ENCODE results near the gene CCDC32. TPM values are rescaled to one million over a fixed set of nuclear protein-coding genes. Genes with fewer than 3 reads are reported as not detected.

Gene CCDC32
- total and polyA plus RNA-seq, 2 of the 13 experiments (the other 11 are each of a cell fraction or from before 2014, with no cell fraction given): 10.8 to 23.2 TPM

DNA sequence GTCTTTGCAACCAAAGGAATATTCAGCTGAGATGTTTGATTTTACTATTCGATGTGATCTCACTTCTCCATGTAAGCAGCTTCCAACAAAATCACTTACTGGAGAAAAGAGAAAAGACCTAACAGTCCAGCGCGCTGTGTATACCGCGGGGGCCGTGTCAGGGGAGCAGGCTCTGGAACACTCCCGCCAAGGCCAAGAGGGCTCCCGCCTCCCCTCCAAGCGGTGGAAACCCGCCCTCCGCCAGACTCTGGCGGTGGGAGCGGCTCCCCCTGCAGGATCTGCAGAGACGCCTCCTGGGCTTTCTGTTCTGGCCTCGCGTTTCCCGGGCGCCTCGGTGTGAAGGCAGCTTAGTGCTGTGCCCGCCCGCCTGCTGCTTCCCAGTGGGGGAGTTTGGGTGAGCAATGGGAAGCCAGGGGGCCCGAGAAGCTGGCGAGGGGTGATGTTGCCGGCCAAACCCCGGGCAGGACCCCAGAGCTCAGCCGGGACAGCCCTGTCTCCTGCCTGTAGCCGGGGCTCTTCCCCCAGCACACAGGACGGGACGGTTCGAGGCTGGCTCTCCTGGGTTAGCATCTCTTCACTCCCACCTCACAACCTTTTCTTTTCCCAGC lies 57.8 kb downstream of the CCDC32 start (continued):
- TF ChIP-seq, protein P1, sequence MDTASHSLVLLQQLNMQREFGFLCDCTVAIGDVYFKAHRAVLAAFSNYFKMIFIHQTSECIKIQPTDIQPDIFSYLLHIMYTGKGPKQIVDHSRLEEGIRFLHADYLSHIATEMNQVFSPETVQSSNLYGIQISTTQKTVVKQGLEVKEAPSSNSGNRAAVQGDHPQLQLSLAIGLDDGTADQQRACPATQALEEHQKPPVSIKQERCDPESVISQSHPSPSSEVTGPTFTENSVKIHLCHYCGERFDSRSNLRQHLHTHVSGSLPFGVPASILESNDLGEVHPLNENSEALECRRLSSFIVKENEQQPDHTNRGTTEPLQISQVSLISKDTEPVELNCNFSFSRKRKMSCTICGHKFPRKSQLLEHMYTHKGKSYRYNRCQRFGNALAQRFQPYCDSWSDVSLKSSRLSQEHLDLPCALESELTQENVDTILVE (CRISPR knock-in tag; IDR thresholded peaks at IDR 0.05): no peak
- TF ChIP-seq KMT2B (CRISPR knock-in tag; IDR thresholded peaks at IDR 0.05) (no peak), FOXC1 (CRISPR knock-in tag; IDR thresholded peaks at IDR 0.05; ENCODE audit: borderline replicate concordance) (no peak), JDP2 (CRISPR knock-in tag; IDR thresholded peaks at IDR 0.05; ENCODE audit: borderline replicate concordance) (no peak), ZNF773 (CRISPR knock-in tag; IDR thresholded peaks at IDR 0.05; ENCODE audit: borderline replicate concordance) (no peak), ZNF670 (CRISPR knock-in tag; IDR thresholded peaks at IDR 0.05; ENCODE audit: borderline replicate concordance) (no peak), ZNF335 (CRISPR knock-in tag; IDR thresholded peaks at IDR 0.05) (0 out of 2 replicates have a peak, but pooled peaks have one; percentile 31), MYNN (CRISPR knock-in tag; IDR thresholded peaks at IDR 0.05; ENCODE audit: low read depth) (no peak), EED (CRISPR knock-in tag; IDR thresholded peaks at IDR 0.05) (no peak), NPAS2 (CRISPR knock-in tag; IDR thresholded peaks at IDR 0.05; ENCODE audit: borderline replicate concordance) (no peak), POLR2AphosphoS2 (IDR thresholded peaks at IDR 0.05; ENCODE audit: low read depth, low read length) (no peak), ZBTB3 (CRISPR knock-in tag; IDR thresholded peaks at IDR 0.05; ENCODE audit: borderline replicate concordance, low read depth) (no peak), POLR2A (IDR thresholded peaks at IDR 0.05; ENCODE audit: insufficient read depth in 1 of 2, low read depth in 2 of 2, low read length in 2 of 2) (no peak), ZNF317 (CRISPR knock-in tag; IDR thresholded peaks at IDR 0.05) (no peak), TBX2 (CRISPR knock-in tag; IDR thresholded peaks at IDR 0.05; ENCODE audit: borderline replicate concordance) (no peak)
- TF ChIP-seq, protein P2, sequence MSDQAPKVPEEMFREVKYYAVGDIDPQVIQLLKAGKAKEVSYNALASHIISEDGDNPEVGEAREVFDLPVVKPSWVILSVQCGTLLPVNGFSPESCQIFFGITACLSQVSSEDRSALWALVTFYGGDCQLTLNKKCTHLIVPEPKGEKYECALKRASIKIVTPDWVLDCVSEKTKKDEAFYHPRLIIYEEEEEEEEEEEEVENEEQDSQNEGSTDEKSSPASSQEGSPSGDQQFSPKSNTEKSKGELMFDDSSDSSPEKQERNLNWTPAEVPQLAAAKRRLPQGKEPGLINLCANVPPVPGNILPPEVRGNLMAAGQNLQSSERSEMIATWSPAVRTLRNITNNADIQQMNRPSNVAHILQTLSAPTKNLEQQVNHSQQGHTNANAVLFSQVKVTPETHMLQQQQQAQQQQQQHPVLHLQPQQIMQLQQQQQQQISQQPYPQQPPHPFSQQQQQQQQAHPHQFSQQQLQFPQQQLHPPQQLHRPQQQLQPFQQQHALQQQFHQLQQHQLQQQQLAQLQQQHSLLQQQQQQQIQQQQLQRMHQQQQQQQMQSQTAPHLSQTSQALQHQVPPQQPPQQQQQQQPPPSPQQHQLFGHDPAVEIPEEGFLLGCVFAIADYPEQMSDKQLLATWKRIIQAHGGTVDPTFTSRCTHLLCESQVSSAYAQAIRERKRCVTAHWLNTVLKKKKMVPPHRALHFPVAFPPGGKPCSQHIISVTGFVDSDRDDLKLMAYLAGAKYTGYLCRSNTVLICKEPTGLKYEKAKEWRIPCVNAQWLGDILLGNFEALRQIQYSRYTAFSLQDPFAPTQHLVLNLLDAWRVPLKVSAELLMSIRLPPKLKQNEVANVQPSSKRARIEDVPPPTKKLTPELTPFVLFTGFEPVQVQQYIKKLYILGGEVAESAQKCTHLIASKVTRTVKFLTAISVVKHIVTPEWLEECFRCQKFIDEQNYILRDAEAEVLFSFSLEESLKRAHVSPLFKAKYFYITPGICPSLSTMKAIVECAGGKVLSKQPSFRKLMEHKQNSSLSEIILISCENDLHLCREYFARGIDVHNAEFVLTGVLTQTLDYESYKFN (CRISPR knock-in tag; conservative IDR thresholded peaks at IDR 0.05): peak; percentile 41; the same call in 1 of the 2 replicates
- TF ChIP-seq, protein P3, sequence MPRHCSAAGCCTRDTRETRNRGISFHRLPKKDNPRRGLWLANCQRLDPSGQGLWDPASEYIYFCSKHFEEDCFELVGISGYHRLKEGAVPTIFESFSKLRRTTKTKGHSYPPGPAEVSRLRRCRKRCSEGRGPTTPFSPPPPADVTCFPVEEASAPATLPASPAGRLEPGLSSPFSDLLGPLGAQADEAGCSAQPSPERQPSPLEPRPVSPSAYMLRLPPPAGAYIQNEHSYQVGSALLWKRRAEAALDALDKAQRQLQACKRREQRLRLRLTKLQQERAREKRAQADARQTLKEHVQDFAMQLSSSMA (CRISPR knock-in tag; IDR thresholded peaks at IDR 0.05): no peak
- TF ChIP-seq, protein P4, sequence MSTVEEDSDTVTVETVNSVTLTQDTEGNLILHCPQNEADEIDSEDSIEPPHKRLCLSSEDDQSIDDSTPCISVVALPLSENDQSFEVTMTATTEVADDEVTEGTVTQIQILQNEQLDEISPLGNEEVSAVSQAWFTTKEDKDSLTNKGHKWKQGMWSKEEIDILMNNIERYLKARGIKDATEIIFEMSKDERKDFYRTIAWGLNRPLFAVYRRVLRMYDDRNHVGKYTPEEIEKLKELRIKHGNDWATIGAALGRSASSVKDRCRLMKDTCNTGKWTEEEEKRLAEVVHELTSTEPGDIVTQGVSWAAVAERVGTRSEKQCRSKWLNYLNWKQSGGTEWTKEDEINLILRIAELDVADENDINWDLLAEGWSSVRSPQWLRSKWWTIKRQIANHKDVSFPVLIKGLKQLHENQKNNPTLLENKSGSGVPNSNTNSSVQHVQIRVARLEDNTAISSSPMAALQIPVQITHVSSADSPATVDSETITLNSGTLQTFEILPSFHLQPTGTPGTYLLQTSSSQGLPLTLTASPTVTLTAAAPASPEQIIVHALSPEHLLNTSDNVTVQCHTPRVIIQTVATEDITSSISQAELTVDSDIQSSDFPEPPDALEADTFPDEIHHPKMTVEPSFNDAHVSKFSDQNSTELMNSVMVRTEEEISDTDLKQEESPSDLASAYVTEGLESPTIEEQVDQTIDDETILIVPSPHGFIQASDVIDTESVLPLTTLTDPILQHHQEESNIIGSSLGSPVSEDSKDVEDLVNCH (CRISPR knock-in tag; IDR thresholded peaks at IDR 0.05): no peak
- TF ChIP-seq, protein P5, sequence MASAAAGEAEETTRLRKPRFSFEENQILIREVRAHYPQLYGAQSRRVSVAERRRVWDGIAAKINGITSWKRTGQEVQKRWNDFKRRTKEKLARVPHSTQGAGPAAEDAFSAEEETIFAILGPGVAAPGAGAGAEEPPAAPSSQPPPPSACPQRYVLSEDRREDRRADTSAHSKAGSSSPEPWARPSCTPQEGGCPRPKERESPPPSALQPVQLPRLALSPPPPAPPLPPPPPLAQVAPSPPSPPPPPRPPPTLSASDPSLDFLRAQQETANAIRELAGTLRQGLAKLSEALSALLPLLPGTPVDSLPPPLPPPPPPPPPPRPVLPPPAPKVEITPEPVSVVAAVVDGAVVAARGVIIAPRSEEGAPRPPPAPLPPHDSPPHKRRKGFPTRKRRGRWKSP (CRISPR knock-in tag; IDR thresholded peaks at IDR 0.05): no peak; the same call in 1 of the 2 replicates
- TF ChIP-seq, protein P6, sequence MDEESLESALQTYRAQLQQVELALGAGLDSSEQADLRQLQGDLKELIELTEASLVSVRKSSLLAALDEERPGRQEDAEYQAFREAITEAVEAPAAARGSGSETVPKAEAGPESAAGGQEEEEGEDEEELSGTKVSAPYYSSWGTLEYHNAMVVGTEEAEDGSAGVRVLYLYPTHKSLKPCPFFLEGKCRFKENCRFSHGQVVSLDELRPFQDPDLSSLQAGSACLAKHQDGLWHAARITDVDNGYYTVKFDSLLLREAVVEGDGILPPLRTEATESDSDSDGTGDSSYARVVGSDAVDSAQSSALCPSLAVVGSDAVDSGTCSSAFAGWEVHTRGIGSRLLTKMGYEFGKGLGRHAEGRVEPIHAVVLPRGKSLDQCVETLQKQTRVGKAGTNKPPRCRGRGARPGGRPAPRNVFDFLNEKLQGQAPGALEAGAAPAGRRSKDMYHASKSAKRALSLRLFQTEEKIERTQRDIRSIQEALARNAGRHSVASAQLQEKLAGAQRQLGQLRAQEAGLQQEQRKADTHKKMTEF (CRISPR knock-in tag; IDR thresholded peaks at IDR 0.05): peak; percentile 43; the same call in 1 of the 2 replicates
